ENCODE results near the gene RGS14.
A peak's percentile ranks its signal among the peaks of the same experiment; 100 is the strongest.

RGS14 gene, protein sequence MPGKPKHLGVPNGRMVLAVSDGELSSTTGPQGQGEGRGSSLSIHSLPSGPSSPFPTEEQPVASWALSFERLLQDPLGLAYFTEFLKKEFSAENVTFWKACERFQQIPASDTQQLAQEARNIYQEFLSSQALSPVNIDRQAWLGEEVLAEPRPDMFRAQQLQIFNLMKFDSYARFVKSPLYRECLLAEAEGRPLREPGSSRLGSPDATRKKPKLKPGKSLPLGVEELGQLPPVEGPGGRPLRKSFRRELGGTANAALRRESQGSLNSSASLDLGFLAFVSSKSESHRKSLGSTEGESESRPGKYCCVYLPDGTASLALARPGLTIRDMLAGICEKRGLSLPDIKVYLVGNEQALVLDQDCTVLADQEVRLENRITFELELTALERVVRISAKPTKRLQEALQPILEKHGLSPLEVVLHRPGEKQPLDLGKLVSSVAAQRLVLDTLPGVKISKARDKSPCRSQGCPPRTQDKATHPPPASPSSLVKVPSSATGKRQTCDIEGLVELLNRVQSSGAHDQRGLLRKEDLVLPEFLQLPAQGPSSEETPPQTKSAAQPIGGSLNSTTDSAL

DNA sequence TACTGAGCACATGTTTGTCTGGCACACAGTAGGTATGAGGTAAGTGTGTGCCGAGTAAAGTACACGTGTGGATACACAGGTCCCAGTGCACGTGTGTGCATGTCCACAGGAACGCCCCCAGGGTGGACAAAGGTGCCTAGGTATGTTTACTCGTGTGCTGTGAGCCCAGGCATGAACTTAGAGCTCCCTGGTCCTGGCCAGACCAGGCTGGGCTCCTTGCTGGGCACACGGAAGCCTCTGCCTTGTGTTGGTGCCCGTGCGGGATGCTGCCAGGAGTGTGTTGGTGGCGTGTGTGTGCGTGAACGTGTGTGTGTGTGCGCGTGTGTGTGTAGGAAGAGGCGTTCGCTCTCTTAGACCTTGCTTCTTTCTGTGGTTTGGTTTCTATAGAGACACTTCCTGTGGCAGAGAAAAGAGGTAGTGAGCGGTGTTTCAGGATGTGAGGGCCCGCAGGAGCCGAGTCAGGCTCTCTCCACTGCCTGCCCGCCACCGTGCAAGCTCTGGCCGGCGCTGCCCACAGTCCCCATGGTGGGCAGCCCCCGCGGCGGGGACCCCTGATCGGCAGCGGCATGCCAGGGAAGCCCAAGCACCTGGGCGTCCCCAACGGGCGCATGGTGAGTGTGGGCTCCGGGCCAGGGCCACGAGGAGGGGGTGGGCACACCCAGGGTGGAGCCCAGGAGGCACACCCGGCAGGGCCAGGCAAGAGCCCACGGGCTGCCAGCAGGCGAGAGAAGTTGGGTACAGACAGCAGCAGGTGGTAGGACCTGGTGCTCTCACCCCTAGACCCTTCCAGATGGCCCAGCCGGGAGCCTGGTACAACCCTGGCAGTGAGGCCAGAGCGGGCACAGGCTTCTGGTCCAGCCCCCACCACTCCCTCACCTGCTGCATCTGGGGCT, at the start of gene RGS14:
RGS14 (plus strand) TSS at position 466 of the 893 bp plus-strand sequence; CDS start at position 567, 101 bp downstream.
- DNase-seq (ENCODE audit: low read depth in 2 of 2): peak; percentile 41 to 44

DNA sequence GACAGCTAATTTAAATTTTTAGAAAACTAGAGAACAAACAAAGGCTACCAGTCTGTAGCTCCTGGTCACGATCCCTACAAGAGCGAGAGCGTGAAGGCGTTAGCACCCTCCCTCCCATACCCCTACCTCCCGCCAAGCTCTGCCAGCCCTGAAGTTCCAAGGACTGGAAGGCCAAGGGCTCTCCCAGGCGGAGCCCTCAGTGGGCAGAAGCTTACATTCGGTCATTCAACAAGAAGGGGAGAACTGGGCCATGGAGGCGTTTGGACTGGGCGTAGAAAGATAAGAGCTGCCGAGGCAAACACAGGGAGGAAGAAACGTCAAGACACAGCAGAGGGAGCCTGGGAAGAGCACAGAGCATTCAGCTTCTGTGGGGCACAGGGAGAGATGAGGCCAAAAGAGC, 49.0 kb upstream of the RGS14 start:
- no peak for DNase-seq (ENCODE audit: low read depth in 2 of 2)

DNA sequence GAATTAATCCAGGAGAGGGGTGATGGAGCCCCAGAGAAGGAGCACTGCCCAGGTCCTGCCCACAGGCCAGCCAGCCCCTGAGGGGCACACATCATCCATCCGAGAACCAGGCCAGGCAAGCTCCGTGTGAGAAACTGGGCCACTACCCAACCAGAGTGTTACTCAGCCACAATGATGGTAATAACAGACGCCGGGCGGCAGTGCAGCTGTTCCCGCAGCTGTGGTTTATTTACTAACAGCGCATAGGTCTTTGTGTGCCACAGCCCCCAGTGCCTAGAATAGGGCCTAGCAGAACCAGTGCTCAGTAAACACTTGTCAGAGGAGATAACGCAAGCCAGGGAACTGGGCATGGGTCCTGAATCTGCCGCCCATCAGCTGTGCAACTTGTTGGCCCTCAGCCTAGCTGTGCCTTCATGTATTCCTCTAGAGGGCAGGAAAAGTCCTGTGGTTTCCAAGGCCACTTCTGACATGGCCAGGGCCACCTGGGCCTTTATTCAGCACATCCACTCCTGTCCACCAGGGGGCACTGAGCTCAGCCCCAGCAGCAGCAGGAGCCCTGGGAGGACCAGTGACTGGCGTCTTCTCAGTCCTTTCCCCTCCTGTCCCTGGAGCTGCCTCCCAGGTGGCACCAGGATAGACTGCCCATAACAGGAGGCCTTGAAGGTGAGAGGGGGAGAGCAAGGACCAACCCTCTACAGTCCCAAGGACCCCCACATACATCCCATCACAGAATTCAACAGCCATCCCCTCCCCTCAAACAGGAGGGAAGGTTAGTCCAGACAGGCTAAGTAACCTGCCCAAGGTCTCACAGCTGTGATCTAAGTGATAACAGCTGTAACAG, 48.2 kb upstream of the RGS14 start:
- peak in 1 of 2 donors; percentile 38 for DNase-seq (ENCODE audit: low read depth in 2 of 2)

GRCh38 chr5:177310332-177310731, 47.4 kb upstream of the RGS14 start:
- no peak for DNase-seq (ENCODE audit: low read depth in 2 of 2)

GRCh38 chr5:177310757-177311391, 46.9 kb upstream of the RGS14 start:
- DNase-seq (ENCODE audit: low read depth in 2 of 2): no peak

DNA sequence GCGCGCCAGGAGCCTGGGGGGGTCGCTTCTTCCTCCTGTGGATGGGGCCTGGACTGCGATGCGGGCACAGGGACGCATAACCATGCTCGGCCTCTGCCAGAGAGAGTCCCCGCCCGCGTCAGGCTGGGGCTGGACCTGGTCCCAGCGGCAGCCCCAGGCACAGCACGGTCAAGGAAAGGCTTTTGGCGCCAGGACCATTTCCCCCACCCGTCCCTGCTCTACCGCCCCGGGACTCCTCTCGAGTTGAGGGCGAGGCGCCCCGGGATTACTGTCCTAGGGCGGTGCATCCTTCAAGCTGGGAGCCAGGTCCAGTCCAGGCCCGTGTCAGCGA, 46.4 kb upstream of the RGS14 start:
- no peak for DNase-seq (ENCODE audit: low read depth in 2 of 2)

- DNase-seq (ENCODE audit: low read depth in 2 of 2): peak; percentile 89 to 91
Observed at GRCh38 chr5:177311723-177312648, 45.7 kb upstream of the RGS14 start, which contains the start of gene MXD3. TSS of gene MXD3 (minus strand) at chr5:177311898. CDS start at chr5:177311830, 68 bp downstream.

DNA sequence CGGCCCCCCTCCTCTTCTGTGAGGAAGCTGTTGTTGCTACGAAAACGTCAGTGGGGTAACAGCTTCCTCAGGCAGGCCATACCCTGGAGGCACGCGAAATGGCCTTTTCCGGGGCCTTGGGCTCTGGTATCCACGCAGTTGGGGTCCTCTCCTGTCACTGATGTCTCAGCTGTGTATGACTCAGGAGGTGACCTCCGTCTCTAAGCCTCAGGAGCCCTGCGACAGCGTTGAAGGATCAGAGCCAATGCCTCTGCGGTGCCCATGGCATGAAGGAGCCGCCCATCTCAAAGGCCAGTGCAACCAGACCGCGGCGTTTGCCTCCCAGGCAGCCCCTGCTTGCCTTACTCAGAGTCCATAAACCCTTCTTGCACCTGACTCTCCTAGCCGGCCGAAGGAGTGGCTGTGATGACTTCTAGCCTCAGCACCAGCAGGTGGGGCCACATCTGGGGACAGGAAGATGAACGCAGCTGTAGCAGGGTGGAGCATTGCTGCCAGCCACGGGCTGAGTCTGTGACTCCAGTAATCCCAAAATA, 45.0 kb upstream of the RGS14 start:
- no peak for DNase-seq (ENCODE audit: low read depth in 2 of 2)

DNA sequence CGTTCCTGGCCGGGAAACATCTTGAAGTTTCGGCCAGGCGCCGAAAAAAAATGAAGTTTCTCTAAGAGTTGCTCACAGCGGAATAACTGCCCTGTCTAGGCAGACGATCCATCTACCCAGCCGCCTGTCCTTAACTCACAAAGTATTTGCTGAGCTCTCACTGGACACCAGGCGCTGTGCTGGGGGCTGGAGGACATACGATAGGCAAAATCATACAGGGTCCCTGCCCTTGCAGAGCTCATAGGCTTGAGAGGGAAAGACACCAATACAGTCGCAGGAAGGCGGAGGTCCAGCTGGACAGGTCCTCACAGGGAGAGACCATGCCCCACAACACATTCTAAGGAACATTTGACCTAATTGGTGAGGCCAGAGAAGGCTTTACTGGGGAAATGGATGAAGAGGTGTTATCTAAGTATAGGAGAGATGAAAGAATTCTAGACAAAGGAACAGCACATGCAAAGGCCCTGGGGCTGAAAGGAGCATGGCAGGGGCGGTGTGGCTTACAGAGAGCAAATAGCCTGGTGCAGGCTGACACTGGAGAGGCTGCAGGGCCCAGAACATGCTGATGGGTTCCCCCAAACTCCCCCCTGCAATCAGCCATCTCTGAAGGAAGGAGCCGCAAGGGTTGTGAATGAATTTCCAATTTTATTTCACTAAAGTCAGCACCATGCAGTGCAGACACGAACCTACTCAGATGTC, 44.0 kb upstream of the RGS14 start:
- DNase-seq (ENCODE audit: low read depth in 2 of 2): no peak

DNA sequence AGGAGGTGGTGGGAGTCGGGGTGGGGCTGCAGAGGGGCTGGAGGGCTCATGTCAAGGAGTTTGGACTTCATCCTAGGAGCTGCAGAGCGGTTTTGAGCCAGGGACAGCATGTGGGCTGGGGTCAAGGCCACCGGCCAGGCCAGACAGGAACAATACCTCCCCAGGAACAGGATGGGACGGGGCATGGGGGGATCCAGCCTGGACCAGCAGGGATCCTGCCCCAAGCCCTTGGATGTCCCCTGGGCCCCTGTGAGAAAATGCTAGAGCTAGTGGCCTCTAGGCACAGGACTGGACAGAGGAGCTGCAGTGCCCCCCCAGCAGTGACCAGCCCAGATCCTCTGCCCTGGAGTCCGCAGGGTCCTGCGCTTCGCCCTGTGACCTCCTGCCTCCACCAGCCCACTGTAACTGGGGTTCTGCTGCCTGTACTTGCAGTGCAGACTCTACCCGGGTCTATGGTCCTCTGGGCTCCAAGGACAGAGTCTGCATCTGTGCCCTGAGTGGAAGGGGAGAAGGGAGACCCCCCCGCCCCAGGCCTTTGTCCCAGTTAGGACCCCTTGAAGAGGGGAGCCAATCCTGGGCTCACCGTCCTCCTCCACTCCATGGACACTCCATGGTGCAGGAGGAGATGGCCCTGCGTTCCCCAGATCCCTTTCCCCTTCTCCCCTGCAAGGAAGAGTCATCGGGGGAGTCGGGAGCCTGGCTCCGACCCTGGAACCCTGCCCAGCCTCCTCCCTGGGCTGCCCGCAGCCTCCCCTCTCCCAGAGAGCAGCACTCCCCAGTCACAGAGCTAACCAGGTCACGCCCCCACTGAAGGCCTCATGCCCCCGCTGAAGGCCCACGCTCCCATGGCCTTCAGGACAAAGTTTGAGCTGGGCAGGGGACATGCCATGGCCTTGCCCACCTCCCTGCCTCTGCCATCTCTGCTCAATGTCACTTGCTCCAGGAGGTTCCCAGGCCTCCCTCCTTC, 43.1 kb upstream of the RGS14 start:
- DNase-seq (ENCODE audit: low read depth in 2 of 2): no peak

DNA sequence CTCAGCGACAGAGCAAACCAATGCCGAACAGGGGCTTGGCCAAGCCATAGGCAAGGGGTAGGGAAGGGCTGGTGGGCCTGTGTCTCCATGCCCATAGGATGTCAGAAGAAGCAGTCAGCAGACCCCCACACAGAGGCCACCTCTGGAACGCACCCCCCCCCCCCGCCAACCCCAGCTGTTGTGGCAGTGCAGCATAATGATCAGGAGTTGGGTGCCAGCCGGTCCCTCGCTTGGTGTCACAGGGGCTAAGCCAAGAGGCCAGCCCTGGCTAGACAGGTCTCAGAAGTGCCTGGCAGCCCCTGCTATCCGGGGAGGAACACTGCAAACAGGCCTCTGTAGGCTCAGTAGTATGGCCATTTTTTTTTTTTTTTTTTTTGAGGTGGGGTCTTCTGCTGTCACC, 42.3 kb upstream of the RGS14 start:
- DNase-seq (ENCODE audit: low read depth in 2 of 2): no peak

GRCh38 chr5:177316005-177316404, 41.7 kb upstream of the RGS14 start:
- DNase-seq (ENCODE audit: low read depth in 2 of 2): no peak

DNA sequence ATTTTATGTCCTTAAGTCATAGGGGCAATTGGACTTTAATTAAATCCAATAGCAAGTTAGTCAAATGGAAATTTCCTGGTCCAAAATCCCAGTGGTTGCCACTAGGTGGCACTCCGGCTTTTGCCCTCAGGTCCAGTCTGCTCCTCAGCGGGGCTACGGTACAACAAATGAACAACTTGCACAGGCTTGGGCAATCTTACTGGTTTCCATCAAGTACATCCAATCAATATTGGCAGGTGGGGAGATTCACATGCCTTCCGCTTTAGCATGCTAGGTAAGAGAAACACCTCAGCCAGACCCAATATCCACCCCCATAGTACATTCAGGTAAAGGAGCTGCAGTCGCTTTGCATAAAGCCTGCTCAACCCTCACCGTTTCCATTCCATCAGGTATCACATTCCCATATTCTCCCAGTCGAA, 39.8 kb upstream of the RGS14 start:
- peak in 1 of 2 donors; percentile 46 for DNase-seq (ENCODE audit: low read depth in 2 of 2)

GRCh38 chr5:177319913-177320588, 37.7 kb upstream of the RGS14 start:
- DNase-seq (ENCODE audit: low read depth in 2 of 2): no peak

GRCh38 chr5:177320879-177321278, 36.8 kb upstream of the RGS14 start:
- no peak for DNase-seq (ENCODE audit: low read depth in 2 of 2)

DNA sequence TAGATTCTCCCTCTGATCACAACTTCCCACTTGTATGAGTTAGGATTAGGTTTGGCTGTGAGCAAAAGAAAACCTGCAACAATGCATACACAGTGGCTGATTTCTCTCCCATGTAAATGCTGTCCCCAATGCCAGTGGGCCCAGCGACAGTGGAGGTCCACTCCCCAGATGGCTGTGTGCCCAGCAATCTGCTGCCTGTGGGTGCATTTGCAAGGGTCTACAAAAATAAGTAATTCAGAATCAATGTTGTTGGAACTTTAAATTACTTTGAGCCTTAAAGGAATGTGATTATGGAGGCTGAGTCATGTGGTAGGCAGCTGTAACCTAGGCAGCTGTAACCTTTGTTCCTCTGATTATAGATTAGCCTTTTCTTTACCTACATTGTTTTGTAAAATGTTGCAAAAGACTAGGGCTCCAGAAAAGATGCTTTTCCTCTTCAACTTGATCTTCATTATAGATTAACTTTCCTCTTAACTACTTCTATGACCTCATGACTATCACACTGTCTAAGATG, 31.8 kb upstream of the RGS14 start:
- DNase-seq (ENCODE audit: low read depth in 2 of 2): no peak

All from activated CD8-positive, alpha-beta memory T cell treated with anti-CD3 and anti-CD28 coated beads for 4 hours (primary cell).